ENCODE results near the gene WDFY3. TPM values are rescaled to one million over a fixed set of nuclear protein-coding genes. Genes with fewer than 3 reads are reported as not detected.
"Not testable (repeated sequence)": the region's sequence is repeated elsewhere in the genome, so short reads cannot be mapped to it uniquely, and the experiment has no call there.

Gene WDFY3
- total RNA-seq, 1 donor from 2014 or later: 0.04 TPM

GRCh38 chr4:84685105-84685504, 281.4 kb downstream of the WDFY3 start:
- Mint-ChIP-seq H3K4me3 (no peak overlapping the region), H3K36me3 (ENCODE audit: low read depth) (no peaks in the 10 kb centered on the region), H3K4me1 (no peaks in the 10 kb centered on the region), H3K9me3 (no peaks in the 10 kb centered on the region), H3K27me3 (no peaks in the 10 kb centered on the region), H3K27ac (no peak overlapping the region)
- TF ChIP-seq, protein P1, sequence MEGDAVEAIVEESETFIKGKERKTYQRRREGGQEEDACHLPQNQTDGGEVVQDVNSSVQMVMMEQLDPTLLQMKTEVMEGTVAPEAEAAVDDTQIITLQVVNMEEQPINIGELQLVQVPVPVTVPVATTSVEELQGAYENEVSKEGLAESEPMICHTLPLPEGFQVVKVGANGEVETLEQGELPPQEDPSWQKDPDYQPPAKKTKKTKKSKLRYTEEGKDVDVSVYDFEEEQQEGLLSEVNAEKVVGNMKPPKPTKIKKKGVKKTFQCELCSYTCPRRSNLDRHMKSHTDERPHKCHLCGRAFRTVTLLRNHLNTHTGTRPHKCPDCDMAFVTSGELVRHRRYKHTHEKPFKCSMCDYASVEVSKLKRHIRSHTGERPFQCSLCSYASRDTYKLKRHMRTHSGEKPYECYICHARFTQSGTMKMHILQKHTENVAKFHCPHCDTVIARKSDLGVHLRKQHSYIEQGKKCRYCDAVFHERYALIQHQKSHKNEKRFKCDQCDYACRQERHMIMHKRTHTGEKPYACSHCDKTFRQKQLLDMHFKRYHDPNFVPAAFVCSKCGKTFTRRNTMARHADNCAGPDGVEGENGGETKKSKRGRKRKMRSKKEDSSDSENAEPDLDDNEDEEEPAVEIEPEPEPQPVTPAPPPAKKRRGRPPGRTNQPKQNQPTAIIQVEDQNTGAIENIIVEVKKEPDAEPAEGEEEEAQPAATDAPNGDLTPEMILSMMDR (IDR thresholded peaks at IDR 0.05): no peak
- DNase-seq (no peak), ATAC-seq (ENCODE audit: low read depth) (no peak)
- intact Hi-C loops (cut with micrococcal nuclease): no loop called here
- ChIA-PET CTCF (no interaction called here), POLR2A (no interaction called here)

DNA sequence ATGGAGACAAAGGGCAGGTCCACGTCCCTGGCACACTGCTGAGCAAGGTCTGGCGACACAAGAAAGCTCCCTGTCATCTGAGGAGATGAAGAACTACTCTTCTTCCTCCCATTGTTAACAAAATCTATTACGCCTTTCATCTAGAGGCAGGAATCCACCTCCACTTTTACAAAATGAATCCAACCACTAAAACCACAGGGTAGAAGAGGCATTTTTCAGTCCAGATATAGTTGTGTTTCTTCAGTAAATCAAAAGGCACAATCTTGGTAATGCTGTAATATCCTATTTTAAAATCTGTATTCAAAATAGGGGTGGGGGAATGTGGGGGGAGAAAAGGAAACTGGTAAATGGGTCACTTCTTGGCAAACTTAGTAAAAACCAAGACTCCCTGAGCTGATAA, 282.1 kb downstream of the WDFY3 start:
- no peak for ATAC-seq (ENCODE audit: low read depth)
- Mint-ChIP-seq H3K27ac (no peak overlapping the region), H3K9me3 (no peaks in the 10 kb centered on the region), H3K36me3 (ENCODE audit: low read depth) (no peaks in the 10 kb centered on the region), H3K27me3 (no peaks in the 10 kb centered on the region), H3K4me3 (no peak overlapping the region), H3K4me1 (no peaks in the 10 kb centered on the region)
- DNase-seq: no peak
- TF ChIP-seq, protein P1 (IDR thresholded peaks at IDR 0.05): no peak
- ChIA-PET CTCF (no interaction called here), POLR2A (no interaction called here)
- intact Hi-C loops (cut with micrococcal nuclease): no loop called here

DNA sequence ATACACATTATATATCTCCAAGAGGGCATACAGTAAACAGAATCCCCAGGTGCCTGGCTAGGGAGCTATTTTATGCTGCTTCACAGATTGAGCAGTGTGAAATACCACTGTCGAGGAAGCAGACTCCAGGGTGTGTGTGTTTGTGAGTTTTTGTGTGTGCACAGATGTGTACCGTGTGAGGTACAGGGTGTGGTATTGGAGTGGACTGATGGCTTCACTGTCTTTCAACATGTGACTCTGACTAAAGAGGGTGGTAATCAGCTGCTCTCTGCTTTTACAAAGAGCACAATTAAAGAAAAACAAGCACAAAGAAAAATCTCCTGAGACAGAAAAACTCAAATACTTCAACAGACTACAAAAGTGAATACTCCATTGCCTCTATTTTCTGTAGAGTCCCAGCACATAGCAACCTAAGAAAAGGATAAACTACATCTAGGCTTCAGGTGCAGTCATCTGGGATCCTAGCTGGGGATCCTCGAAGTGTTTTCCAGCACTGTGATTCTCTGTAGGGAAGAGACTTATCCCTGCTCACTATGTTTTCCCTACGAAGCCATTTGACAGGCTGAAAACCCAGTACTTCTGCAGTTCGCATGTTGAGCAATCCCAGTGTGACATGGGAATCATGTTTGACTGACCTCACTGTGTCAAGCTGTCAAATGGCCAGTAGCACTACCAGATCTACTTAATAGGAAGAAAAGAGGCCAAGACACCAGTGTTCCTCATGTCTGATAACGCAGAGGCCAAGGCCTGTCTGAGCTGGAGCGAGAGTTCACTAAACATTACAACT, 283.2 kb downstream of the WDFY3 start:
- intact Hi-C loops (cut with micrococcal nuclease): no loop called here
- Mint-ChIP-seq H3K4me1 (no peaks in the 10 kb centered on the region), H3K9me3 (no peaks in the 10 kb centered on the region), H3K36me3 (ENCODE audit: low read depth) (no peaks in the 10 kb centered on the region), H3K27ac (no peak overlapping the region), H3K4me3 (no peak overlapping the region), H3K27me3 (no peaks in the 10 kb centered on the region)
- CTCF ChIA-PET: no interaction called here
- POLR2A ChIA-PET: no interaction called here
- TF ChIP-seq, protein P1 (IDR thresholded peaks at IDR 0.05): no peak
- no peak for DNase-seq
- no peak for ATAC-seq (ENCODE audit: low read depth)

DNA sequence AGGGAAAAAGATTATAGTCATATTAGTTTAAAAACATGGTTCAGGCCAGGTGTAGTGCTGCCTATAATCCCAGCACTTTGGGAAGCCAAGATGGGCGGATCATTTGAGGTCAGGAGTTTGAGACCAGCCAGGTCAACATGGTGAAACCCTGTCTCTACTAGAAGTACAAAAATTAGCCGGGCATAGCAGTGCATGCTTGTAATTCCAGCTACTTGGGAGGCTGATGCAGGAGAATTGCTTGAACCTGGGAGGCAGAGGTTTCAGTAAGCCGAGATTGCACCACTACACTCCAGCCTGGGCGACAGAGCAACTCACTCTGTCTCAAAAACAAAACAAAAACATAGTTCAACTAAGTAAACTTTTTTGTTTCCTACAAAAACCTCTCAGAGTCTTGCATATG, 283.8 kb downstream of the WDFY3 start:
- POLR2A ChIA-PET; H3K36me3 Mint-ChIP-seq (ENCODE audit: low read depth); intact Hi-C loops (cut with micrococcal nuclease); H3K9me3 Mint-ChIP-seq; DNase-seq; H3K4me3 Mint-ChIP-seq; H3K27me3 Mint-ChIP-seq; ATAC-seq (ENCODE audit: low read depth); H3K27ac Mint-ChIP-seq; CTCF ChIA-PET; H3K4me1 Mint-ChIP-seq: not testable (repeated sequence)

- TF ChIP-seq, protein P1 (IDR thresholded peaks at IDR 0.05): no peak
- Mint-ChIP-seq H3K36me3 (ENCODE audit: low read depth) (no peaks in the 10 kb centered on the region), H3K9me3 (no peaks in the 10 kb centered on the region), H3K4me3 (no peak overlapping the region), H3K27me3 (no peaks in the 10 kb centered on the region), H3K27ac (no peak overlapping the region), H3K4me1 (no peaks in the 10 kb centered on the region)
- ATAC-seq (ENCODE audit: low read depth) (no peak), DNase-seq (no peak)
- intact Hi-C loops (cut with micrococcal nuclease): no loop called here
- CTCF ChIA-PET: no interaction called here
- POLR2A ChIA-PET: no interaction called here
These were observed 284.8 kb downstream of the WDFY3 start for GRCh38 chr4:84681486-84682274.
